GM12891 (cell line): ENCODE measurements around the gene SYDE2.

ENCODE experiments used
- PAX5 ChIP-seq: IDR thresholded peaks from 2 replicates; pipeline ENCODE4 v1.6.1; 2011; ENCODE audit warnings: low read length, moderate library complexity, mild to moderate bottlenecking; ENCODE audit not compliant: insufficient read depth, severe bottlenecking
- POLR2A ChIP-seq: IDR thresholded peaks from 2 replicates; pipeline ENCODE4 v1.6.1; 2011; ENCODE audit warnings: low read depth, low read length, control low read depth
- POLR2AphosphoS5 ChIP-seq: IDR thresholded peaks from 2 replicates; pipeline ENCODE4 v1.6.1; 2011; ENCODE audit warnings: low read depth, low read length, control low read depth
- SPI1 ChIP-seq: IDR thresholded peaks from 2 replicates; pipeline ENCODE4 v1.6.1; 2011; ENCODE audit warnings: low read depth, low read length, control low read depth
- TAF1 ChIP-seq: IDR thresholded peaks from 2 replicates; pipeline ENCODE4 v1.6.1; 2011; ENCODE audit warnings: low read depth, low read length, control low read depth

- TF ChIP-seq TAF1 = no peak
- TF ChIP-seq POLR2A = no peak
- no peak for TF ChIP-seq SPI1
- no peak for TF ChIP-seq POLR2AphosphoS5
- TF ChIP-seq PAX5 = no peak
These were observed 20.0 kb upstream of the SYDE2 start for GRCh38 chr1:85220756-85221201.
